DMS79 (cell line): ENCODE measurements around the gene PRXL2C.

Experiments used
- DNase-seq: peaks from one replicate; lab custom pipeline; 2025; lab: John Stamatoyannopoulos, UW

The PRXL2C gene

DNA sequence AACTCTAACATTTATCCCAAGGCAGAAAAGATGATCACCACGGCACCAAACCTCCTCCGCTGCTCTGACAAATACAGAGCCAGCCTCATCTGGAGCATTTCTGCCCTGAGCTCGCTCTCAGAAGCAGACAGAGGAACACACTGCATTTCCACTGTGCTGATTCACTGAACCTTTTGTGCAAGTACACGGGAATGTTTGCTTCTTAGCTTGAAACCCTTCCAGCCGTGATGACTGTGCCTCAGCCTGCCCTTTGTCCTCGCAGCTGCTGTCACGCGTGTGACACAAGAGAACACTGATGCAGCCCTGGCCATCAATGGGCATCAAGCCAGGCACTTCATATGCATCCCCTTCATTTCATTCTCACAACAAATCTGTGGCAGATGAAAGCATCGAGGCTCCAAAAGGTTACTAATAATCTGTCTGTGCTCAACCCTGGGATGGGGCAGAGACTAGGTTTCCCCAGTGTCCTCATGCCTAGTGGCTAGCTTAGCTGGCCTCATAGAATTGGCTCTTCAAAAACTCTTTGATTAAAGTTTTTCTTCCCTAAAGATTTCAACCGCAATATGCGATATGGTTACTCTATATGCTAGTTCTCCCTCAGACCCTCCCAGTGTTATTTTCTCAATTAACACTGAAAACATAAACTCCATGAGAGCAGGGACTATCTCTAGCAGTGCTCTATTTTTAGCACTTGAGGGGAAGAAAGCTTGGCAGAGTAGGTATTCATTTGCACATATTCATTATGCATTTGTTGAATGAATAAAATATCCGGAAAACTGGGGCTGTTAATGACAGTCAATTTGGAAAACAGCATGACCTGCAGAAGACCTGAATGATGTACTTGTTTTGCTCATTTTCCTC is 42.8 kb downstream of the PRXL2C start:
- DNase-seq: peak; percentile 25

DNA sequence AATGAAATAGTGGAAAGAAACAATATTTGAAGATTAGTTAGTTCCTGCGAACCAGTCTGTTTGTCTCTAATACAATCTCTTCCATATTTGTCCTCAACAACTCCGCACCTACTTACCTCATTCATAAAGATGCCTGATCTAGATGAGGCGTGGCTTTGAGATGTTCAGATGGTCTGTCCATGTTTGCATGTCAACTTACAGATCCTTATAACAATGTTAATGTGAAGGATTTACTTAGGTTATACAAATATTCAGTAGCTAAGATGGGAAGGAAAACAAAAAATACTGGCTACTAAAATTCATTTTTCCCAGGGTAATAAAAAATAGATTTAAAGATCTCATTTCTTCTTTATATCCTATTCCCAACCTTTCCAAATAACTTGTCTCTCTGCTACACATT is 43.8 kb downstream of the PRXL2C start:
- DNase-seq: no peak

DNA sequence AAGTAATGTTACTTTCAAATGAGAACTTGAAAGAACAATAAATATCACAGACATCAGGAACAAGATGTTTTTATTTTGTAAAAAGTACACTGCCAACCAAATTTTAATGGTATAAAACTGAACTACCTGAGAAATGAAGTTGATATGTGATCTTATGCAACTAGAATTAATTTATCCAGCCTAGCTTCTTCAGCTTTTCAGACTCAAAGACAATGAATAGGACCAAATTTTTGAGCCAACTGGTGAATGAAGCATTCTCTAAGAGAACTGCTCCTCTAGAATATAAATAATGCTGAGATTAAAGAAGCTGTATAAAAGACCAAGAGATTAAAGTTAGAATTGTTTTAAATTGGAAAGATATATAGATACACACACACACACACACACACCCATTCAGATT is 45.4 kb downstream of the PRXL2C start:
- DNase-seq: no peak

DNA sequence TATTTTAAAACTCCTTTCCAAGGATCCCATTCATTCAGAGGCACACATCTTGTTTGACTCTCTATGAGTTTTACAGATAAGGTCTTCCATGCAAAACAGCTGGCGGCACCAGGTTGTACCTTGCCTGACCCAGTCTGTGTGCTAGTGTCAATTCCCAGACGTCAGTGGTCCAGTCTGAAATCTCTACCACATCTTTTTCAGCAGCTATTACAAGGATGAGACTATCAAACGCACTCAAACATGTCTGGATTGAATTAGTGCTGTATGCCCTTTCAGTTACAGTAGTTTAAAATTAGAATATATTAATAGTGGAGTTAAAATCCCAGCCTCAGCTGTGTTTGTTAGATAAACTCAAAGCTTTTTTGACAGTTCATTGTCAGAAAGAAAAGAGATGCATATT is 47.1 kb downstream of the PRXL2C start:
- DNase-seq: no peak

DNA sequence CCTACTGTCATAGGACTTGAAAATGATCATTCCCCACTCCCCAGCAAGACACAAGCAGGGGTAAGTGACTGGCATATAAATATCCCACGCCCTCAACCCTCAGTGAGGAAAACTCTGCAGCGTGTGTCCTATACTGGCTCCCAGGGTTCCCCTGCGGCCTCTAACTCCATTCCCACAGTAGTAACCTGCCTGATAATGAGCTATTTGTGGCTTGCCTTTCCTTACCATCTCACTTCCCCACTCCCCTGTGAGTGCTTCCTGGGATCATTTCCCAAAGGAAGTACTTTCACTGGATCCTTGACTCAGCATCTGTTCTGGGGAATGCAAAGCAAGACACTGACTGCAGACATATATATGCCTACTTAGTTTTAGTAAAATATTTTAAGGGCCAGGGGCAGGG is 49.8 kb downstream of the PRXL2C start:
- DNase-seq: no peak

DNA sequence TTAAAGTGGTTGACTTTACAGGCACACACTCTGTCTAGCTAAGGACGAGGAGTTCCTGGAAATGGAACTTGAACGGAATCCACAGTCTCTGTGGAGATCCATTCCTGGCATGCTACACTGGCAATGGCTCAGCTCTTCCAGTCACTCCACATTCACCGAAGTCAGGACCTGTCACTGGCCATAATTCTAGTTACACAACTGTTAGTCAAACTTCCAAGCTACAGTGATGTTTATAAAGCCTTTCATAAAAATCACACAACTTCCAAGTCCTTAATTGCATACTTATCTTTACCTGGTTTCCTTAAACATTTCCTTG is 51.2 kb downstream of the PRXL2C start:
- no peak for DNase-seq

DNA sequence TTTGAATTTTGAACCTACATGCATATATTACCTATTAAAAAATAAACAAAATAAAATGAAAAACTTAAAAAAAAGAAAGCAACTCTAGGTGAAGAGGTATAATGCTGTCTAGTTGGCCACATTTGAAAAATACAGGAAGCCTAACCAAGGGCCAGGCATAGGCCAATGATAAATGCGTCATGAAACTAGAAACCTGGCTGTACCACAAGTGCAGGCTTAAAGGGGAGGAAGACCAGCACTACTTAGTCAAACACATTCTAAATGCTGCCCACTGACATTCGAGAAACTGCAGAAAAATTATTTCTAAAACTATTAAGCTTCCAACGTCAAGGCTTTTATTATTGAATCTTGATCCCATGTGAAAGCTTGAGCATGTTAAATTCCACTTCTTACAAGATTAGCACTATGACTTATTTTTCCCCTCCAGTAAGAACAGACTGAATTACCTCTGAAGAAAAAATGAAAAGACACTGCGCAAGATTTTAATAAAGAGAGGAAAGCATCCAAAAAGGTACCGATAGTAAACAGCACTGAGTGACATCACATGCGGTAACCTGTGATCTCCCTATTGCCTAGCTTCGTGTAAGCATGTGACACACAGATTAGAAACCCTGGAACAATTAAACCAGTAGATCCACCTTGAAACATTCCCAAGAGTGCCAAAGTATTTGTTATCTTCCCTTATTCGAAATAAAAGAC is 51.7 kb downstream of the PRXL2C start:
- no peak for DNase-seq

DNA sequence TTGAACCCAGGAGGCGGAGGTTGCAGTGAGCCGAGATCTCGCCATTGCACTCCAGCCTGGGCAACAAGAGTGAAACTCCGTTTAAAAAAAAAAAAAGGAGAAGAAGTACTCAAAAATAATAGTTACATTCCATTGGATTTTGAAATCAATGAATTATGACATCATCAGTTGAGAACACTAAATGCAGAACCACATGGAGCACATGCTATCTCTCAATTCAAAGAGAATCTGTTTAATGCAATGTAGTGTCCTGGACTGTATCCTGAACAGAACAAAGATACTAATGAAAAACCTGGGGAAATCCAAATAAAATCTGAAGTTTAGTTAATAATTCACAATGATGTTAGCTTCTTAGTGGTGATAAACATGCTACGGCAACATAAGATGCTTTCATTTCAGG is 55.8 kb downstream of the PRXL2C start:
- DNase-seq: no peak

DNA sequence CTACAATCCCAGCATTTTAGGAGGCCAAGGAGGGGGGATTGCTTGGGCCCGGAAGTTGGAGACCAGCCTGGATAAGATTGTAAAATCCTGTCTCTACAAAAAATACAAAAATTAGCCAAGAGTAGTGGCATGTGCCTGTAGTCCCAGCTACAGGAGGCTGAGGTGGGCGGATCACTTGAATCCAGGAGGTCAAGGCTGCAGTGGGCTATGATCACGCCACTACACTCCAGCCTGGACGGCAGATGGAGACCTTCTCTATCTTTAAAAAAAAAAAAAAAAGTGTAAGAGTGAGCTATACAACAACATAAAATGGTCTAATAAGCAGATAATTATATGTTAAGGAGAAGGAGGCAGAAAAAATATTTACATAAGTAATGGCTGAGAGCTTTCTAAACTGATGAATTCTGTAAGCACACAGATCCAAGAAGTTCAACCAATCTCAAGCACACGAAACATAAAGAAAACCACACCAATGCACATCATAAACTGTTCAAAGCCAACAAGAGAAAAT is 58.5 kb downstream of the PRXL2C start:
- no peak for DNase-seq
